Activated CD4-positive, alpha-beta T cell treated with anti-CD3 and anti-CD28 coated beads, Interleukin-2, amount 10 ng/mL, durations not matched to agents 7 days and 5 days (primary cell): ENCODE measurements around the gene GAK. TPM values are rescaled to one million over a fixed set of nuclear protein-coding genes. Genes with fewer than 3 reads are reported as not detected.

Source experiments
- CTCF ChIA-PET: fragments of 350-600 bp; sonication (Branson Sonifier 250); formaldehyde crosslinking; loops from one replicate; lab custom pipeline; 2021; ENCODE audit warnings: antibody characterized with exemption; lab: Charles Lee
- POLR2A ChIA-PET: fragments of 350-600 bp; sonication (Branson Sonifier 250); formaldehyde crosslinking; loops from one replicate; lab custom pipeline; 2021; ENCODE audit warnings: antibody characterized with exemption; lab: Charles Lee
- DNase-seq: peaks from one replicate; pipeline ENCODE4 v3.0.0-alpha.2; 2020
- H3K27ac Mint-ChIP-seq: one replicate; pipeline ENCODE4 v1.8.0; 2021; ENCODE audit warnings: mild to moderate bottlenecking, moderate library complexity, mixed read lengths
- H3K27me3 Mint-ChIP-seq: one replicate; pipeline ENCODE4 v1.8.0; 2021; ENCODE audit warnings: mixed read lengths
- H3K36me3 Mint-ChIP-seq: one replicate; pipeline ENCODE4 v1.8.0; 2021; ENCODE audit warnings: low read depth, mixed read lengths
- H3K4me1 Mint-ChIP-seq: one replicate; pipeline ENCODE4 v1.8.0; 2021; ENCODE audit warnings: mixed read lengths
- H3K4me3 Mint-ChIP-seq: one replicate; pipeline ENCODE4 v1.8.0; 2021; ENCODE audit warnings: mild to moderate bottlenecking, moderate library complexity, mixed read lengths
- H3K9me3 Mint-ChIP-seq: one replicate; pipeline ENCODE4 v1.8.0; 2021; ENCODE audit warnings: mixed read lengths
- total RNA-seq, 2 experiments: library from RNA; stranded (reverse); gene quantifications; one replicate each; pipeline ENCODE4 v1.2.3, GENCODE V29; 2021

GAK gene
- total RNA-seq, 2 experiments from 2014 or later = 133 to 148 TPM

DNA sequence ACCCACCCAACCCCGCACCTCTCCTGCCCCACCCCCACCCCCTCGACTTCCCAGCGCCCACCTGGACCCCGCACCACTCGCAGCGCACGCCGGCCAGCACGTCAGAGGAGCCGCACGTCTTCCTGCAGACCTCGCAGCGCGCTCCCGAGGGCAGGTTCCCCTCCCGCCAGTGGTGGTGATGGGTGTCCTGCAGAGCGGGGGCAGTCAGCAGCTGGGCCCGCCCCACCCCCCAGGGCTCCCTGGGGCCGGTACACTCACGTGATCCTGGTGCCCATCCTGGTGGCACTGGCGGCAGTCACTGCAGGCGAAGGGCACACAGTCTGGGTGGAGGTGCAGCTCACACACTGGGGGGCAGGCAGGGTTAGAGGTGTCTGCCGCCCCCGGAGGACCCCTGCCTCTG, 36.1 kb upstream of the GAK start:
- DNase-seq = no peak
- H3K27me3 Mint-ChIP-seq = no peaks in the 10 kb centered on the region
- no peaks in the 10 kb centered on the region for H3K9me3 Mint-ChIP-seq
- ChIA-PET POLR2A (no interaction called here), CTCF (no interaction called here)
- no peak overlapping the region for H3K4me3 Mint-ChIP-seq
- H3K36me3 Mint-ChIP-seq = no peaks in the 10 kb centered on the region
- H3K4me1 Mint-ChIP-seq = peaks cover 10% of the 10 kb centered on the region
- no peak overlapping the region for H3K27ac Mint-ChIP-seq

GRCh38 chr4:967113-968104, 35.3 kb upstream of the GAK start:
- no peak for DNase-seq
- H3K36me3 Mint-ChIP-seq = no peaks in the 10 kb centered on the region
- H3K27me3 Mint-ChIP-seq = no peaks in the 10 kb centered on the region
- no peak overlapping the region for H3K4me3 Mint-ChIP-seq
- ChIA-PET CTCF (no interaction called here), POLR2A (no interaction called here)
- peaks cover 10% of the 10 kb centered on the region for H3K4me1 Mint-ChIP-seq
- H3K9me3 Mint-ChIP-seq = no peaks in the 10 kb centered on the region
- H3K27ac Mint-ChIP-seq = no peak overlapping the region

DNA sequence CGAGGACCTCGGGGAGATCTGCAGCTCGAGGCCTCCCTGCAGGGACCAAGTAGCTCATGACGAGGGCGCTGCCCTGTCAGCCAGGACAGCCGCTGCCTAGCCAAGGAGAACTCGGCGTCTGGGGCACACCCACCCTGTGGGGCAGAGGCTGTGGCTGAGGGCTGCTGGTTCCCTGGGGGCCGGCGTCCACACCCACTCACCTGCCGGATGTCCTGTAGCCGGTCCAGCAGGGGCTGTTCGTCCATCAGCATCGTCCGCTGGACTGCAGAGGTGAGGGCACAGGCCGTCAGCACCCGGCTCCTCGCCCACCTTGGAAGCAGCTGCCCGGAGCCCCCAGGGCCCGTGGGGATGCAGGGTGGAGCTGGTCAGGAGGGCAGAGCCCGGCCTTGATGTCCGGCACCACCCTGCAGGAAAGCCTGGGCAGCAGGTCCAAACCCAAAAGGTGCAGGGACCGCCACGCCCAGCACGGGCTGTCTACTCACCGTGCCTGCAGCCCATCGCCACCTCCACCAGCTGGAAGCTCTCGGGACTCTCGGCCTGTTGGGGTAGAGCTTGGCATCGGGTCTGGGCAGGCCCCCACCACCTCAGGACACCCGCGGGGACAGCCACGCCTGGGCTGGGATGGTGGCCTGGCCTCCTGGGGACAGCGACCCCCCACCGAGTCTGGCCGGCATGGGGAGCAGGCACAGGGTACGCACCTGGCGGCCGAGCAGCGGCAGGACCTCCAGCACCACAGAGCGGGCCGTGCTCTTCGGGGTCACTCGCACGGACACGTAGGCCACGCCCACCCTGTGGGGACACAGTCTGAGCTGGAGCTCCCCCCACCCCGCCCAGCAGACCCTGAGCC, 34.4 kb upstream of the GAK start:
- H3K4me1 Mint-ChIP-seq = peaks cover 10% of the 10 kb centered on the region
- no peaks in the 10 kb centered on the region for H3K27me3 Mint-ChIP-seq
- ChIA-PET CTCF (no interaction called here), POLR2A (no interaction called here)
- no peak overlapping the region for H3K27ac Mint-ChIP-seq
- no peaks in the 10 kb centered on the region for H3K36me3 Mint-ChIP-seq
- H3K4me3 Mint-ChIP-seq = no peak overlapping the region
- H3K9me3 Mint-ChIP-seq = no peaks in the 10 kb centered on the region
- no peak for DNase-seq

- ChIA-PET CTCF (no interaction called here), POLR2A (no interaction called here)
- H3K36me3 Mint-ChIP-seq = no peaks in the 10 kb centered on the region
- DNase-seq = no peak
- no peak overlapping the region for H3K4me3 Mint-ChIP-seq
- peaks cover 6% of the 10 kb centered on the region for H3K4me1 Mint-ChIP-seq
- no peaks in the 10 kb centered on the region for H3K27me3 Mint-ChIP-seq
- H3K27ac Mint-ChIP-seq = no peak overlapping the region
- H3K9me3 Mint-ChIP-seq = no peaks in the 10 kb centered on the region
Measured at GRCh38 chr4:965766-966134, 33.6 kb upstream of the GAK start.

GRCh38 chr4:965048-965765, 33.1 kb upstream of the GAK start:
- Mint-ChIP-seq H3K27me3 (no peaks in the 10 kb centered on the region), H3K4me3 (no peak overlapping the region), H3K4me1 (peaks cover under 1% of the 10 kb centered on the region), H3K36me3 (no peaks in the 10 kb centered on the region), H3K9me3 (no peaks in the 10 kb centered on the region), H3K27ac (no peak overlapping the region)
- CTCF ChIA-PET = no interaction called here
- POLR2A ChIA-PET = no interaction called here
- DNase-seq = no peak

GRCh38 chr4:964346-965025, 32.4 kb upstream of the GAK start:
- ChIA-PET CTCF (no interaction called here), POLR2A (no interaction called here)
- no peaks in the 10 kb centered on the region for H3K9me3 Mint-ChIP-seq
- no peak overlapping the region for H3K4me3 Mint-ChIP-seq
- no peaks in the 10 kb centered on the region for H3K36me3 Mint-ChIP-seq
- no peaks in the 10 kb centered on the region for H3K4me1 Mint-ChIP-seq
- H3K27me3 Mint-ChIP-seq = no peaks in the 10 kb centered on the region
- H3K27ac Mint-ChIP-seq = no peak overlapping the region
- DNase-seq = no peak

DNA sequence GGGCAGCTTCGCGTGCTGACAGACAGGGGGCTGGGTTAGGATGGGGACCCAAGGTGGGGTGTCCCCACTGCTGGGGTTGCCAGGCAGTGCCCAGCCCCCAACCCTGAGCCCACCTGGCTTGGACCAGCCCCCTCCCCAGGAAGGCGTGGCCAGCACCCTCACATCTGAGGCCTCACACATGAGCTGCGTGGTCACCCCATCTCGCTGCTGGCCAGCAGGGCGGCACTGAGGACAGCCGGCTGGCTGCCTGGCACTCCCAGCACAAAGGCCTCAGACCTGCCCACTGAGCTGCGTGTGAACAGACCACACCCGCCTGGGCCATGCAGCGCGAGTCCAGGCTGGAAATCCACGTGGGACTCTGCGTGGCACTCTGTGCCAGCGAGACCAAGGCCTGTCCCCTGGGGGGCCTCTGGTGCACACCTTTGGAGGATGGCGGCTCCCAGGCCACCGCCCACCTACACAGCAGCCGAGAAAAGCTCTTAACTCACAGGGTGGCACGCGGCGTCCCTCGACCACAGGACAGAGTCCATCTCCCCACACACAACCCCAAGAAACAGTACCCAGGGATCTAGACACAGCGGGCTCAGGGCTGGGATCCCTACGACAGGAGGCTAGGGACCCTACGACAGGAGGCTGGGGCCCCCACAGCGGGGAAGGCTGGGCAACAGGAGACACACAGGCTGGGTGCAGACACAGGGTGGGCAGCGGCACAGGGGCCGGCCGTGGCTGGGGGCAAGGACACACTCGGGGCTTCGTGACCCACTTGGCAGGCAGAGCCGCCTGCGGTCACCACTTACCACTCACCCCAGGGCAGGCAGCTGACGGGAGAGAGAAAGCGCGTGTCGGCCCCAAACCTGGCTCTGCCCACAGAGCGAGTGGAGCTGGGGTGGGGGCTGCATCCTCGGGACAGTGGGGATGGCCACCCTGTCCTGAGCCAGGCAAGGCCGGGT, 31.4 kb upstream of the GAK start:
- ChIA-PET POLR2A (no interaction called here), CTCF (no interaction called here)
- no peak overlapping the region for H3K27ac Mint-ChIP-seq
- no peaks in the 10 kb centered on the region for H3K9me3 Mint-ChIP-seq
- no peaks in the 10 kb centered on the region for H3K27me3 Mint-ChIP-seq
- H3K4me3 Mint-ChIP-seq = no peak overlapping the region
- no peak for DNase-seq
- no peaks in the 10 kb centered on the region for H3K4me1 Mint-ChIP-seq
- H3K36me3 Mint-ChIP-seq = peaks cover 2% of the 10 kb centered on the region

DNA sequence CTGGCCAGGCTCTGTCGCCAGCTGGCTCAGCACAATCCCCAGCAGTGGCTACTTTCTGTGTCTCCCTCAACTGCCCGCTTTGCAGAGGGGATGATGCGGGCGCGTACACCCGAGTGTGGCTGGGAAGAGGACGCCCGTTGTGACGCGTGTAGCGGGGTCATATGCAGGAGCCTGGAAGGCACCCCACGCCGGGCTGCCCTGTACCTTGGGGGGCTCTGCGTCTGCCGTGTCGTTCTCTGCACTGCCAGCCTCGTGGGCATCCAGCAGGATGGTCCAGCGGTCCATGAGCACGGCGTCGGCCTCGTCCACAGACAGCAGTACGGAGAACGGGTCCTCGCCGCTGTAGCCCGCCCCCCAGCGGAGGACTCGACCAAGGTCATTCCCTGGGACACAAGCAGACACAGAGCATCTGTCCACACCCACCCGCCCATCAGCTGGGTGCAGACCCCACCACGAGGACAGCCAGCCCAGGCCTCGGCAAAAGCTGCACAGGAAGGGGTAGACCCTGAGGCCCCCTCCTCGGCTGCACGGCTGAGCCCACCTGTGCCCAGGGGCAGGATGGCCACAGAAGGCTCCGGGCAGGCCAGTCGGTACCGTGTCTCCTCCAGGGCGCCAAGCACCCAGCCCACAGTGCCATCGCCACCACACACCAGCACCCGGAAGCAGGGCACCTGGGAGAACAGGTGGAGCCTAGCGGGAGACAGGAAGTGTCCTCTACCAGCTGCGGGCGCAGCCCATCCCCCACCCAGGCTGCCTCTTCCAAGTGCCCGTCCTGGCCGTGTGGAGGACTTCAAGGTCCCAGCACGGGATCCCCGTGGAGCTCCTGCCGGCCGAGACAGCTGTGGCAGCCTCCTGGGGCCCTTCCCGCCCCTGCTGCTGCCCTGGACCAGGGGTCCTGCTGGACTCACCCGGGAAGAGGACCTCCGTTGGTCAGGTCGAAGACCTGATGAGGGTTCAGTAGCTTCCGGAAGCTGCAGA, 30.4 kb upstream of the GAK start:
- no peak overlapping the region for H3K27ac Mint-ChIP-seq
- H3K9me3 Mint-ChIP-seq = no peaks in the 10 kb centered on the region
- H3K4me1 Mint-ChIP-seq = no peaks in the 10 kb centered on the region
- DNase-seq = no peak
- no peak overlapping the region for H3K4me3 Mint-ChIP-seq
- peaks cover 2% of the 10 kb centered on the region for H3K36me3 Mint-ChIP-seq
- ChIA-PET CTCF (interaction anchor here (0.6 kb wide), 1 partner anchor 746 kb away, joined by 3 read pairs; no protein-coding TSS in a partner anchor), POLR2A (no interaction called here)
- H3K27me3 Mint-ChIP-seq = no peaks in the 10 kb centered on the region

GRCh38 chr4:961351-962230, 29.5 kb upstream of the GAK start:
- ChIA-PET CTCF (no interaction called here), POLR2A (no interaction called here)
- Mint-ChIP-seq H3K27me3 (no peaks in the 10 kb centered on the region), H3K27ac (no peak overlapping the region), H3K4me1 (no peaks in the 10 kb centered on the region), H3K4me3 (no peak overlapping the region), H3K9me3 (no peaks in the 10 kb centered on the region), H3K36me3 (peaks cover 2% of the 10 kb centered on the region)
- no peak for DNase-seq

DNA sequence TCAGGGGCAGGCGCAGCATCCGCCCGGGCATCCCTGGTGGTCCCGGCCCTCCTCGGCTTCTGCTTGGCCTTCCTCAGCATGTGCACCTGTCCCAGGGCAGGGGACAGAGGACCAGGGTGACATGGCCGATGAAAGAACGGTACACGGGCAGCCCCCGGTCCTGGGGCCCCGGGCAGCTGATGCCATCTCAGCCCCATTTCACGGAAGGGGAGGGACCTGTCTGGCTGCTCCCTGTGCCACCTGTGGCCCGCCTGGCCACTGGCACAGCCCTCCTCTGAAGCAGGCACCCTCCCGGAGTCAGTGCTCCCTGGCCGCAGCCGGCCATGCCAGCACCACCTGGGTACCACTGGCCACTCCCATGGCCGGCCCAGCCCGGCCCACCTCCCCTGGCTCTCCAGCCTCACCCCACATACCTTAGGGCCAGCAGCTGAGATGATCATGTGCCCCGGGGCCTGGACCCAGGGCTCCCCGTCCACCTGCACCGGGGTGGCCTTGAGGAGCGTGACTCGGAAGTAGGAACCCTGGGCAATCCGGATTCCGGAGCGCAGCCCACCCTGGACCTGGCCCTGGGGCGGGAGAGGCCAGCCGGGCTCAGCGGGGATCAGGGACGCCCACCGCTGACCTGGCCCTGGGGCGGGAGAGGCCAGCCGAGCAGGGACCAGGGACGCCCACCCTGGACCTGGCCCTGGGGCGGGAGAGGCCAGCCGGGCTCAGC, 28.7 kb upstream of the GAK start:
- Mint-ChIP-seq H3K27me3 (no peaks in the 10 kb centered on the region), H3K27ac (no peak overlapping the region), H3K4me3 (no peak overlapping the region), H3K36me3 (peaks cover 2% of the 10 kb centered on the region), H3K9me3 (no peaks in the 10 kb centered on the region), H3K4me1 (no peaks in the 10 kb centered on the region)
- no peak for DNase-seq
- ChIA-PET CTCF (no interaction called here), POLR2A (no interaction called here)
